PC-3 (cell line): ENCODE results near the gene NKD2. TPM values are rescaled to one million over a fixed set of nuclear protein-coding genes. Genes with fewer than 3 reads are reported as not detected.

Experiments
- ATAC-seq: fragments of 200-7000 bp; cut with Tn5 transposase; 2 replicates; pipeline ENCODE4 v1.9.1; 2020; ENCODE audit warnings: mild to moderate bottlenecking, moderate library complexity
- BruUV-seq: library from RNA; stranded (reverse); fragments of 400-500 nt; replicated peaks from 2 replicates; lab custom pipeline; 2021; lab: Mats Ljungman, UMichigan
- CTCF ChIA-PET: fragments of 300-600 bp; sonication (Branson Sonifier 250); formaldehyde crosslinking; loops from one replicate; lab custom pipeline; 2022; ENCODE audit warnings: antibody characterized with exemption; lab: Charles Lee
- POLR2A ChIA-PET: fragments of 300-600 bp; sonication (Branson Sonifier 250); formaldehyde crosslinking; loops from one replicate; lab custom pipeline; 2022; ENCODE audit warnings: antibody characterized with exemption; ENCODE audit not compliant: unreplicated experiment; lab: Charles Lee
- DNase-seq: peaks from one replicate; pipeline ENCODE4 v3.0.0-alpha.2; 2015
- H2AFZ ChIP-seq: fragments of 300-600 bp; sonication (generic); 2 replicates; pipeline ENCODE4 v1.6.0; 2016; ENCODE audit warnings: antibody characterized with exemption, low read length
- H3F3A ChIP-seq: fragments of 300-600 bp; sonication (generic); one replicate; pipeline ENCODE4 v1.6.0; 2017; ENCODE audit warnings: antibody characterized with exemption, low read length, control low read depth, mild to moderate bottlenecking; ENCODE audit not compliant: unreplicated experiment
- H3K27ac ChIP-seq: fragments of 300-600 bp; sonication (generic); 2 replicates; pipeline ENCODE4 v1.5.1; 2016; ENCODE audit warnings: mild to moderate bottlenecking, low read length
- H3K27me3 ChIP-seq: fragments of 300-600 bp; sonication (generic); 2 replicates; pipeline ENCODE4 v1.6.1; 2016; ENCODE audit warnings: low read length, mixed read lengths
- H3K36me3 ChIP-seq: fragments of 300-600 bp; sonication (generic); 2 replicates; pipeline ENCODE4 v1.6.1; 2016; ENCODE audit warnings: low read depth, mixed run types, low read length, mixed read lengths
- H3K4me1 ChIP-seq: fragments of 300-600 bp; sonication (generic); 2 replicates; pipeline ENCODE4 v1.5.1; 2016; ENCODE audit warnings: low read length; ENCODE audit not compliant: insufficient read depth
- H3K4me2 ChIP-seq: fragments of 300-600 bp; sonication (generic); 2 replicates; pipeline ENCODE4 v1.6.0; 2016; ENCODE audit warnings: low read length
- H3K4me3 ChIP-seq: fragments of 300-600 bp; sonication (generic); 2 replicates; pipeline ENCODE4 v1.5.1; 2016; ENCODE audit warnings: mild to moderate bottlenecking, low read length, mixed read lengths
- H3K79me2 ChIP-seq: fragments of 300-600 bp; sonication (generic); 2 replicates; pipeline ENCODE4 v1.6.1; 2017; ENCODE audit warnings: low read length, mixed read lengths
- H3K9ac ChIP-seq: fragments of 300-600 bp; sonication (generic); 2 replicates; pipeline ENCODE4 v1.6.0; 2016; ENCODE audit warnings: mild to moderate bottlenecking, low read length
- H3K9me2 ChIP-seq: fragments of 300-600 bp; sonication (generic); replicated peaks from 2 replicates; pipeline ENCODE4 v1.6.1; 2016; ENCODE audit warnings: mixed run types, low read length, mixed read lengths
- H3K9me3 ChIP-seq: fragments of 300-600 bp; sonication (generic); 2 replicates; pipeline ENCODE4 v1.6.1; 2016; ENCODE audit warnings: low read length, mixed read lengths
- H4K20me1 ChIP-seq: fragments of 300-600 bp; sonication (generic); 2 replicates; pipeline ENCODE4 v1.6.1; 2016; ENCODE audit warnings: low read length, mixed read lengths
- CTCF ChIP-seq: fragments of 300-600 bp; sonication (generic); conservative IDR thresholded peaks from 2 replicates; pipeline ENCODE4 v1.5.1; 2017; ENCODE audit warnings: antibody characterized with exemption, low read depth, mild to moderate bottlenecking, low read length
- EZH2 ChIP-seq: fragments of 300-600 bp; sonication (generic); IDR thresholded peaks from one replicate; pipeline ENCODE4 v1.6.1; 2017; ENCODE audit warnings: antibody characterized with exemption, mild to moderate bottlenecking, low read length; ENCODE audit not compliant: unreplicated experiment
- EZH2phosphoT487 ChIP-seq: fragments of 300-600 bp; sonication (generic); IDR thresholded peaks from 2 replicates; pipeline ENCODE4 v1.6.1; 2018; ENCODE audit warnings: mild to moderate bottlenecking, antibody characterized with exemption, low read length, borderline replicate concordance
- intact Hi-C: fragments of 100-400 bp; cut with micrococcal nuclease; formaldehyde crosslinking; loops from 2 replicates; pipeline ENCODE4 v1.9.0; 2023
- total RNA-seq: library from RNA; depleted of rRNA; stranded (reverse); fragments of >200 nt; gene quantifications from 2 replicates; pipeline ENCODE4 v1.2.3, GENCODE V29; 2014

NKD2 gene
- total RNA-seq, 1 experiment from 2014 or later, result 1.6 TPM

GRCh38 chr5:1076406-1076805 lies 67.8 kb downstream of the NKD2 start:
- no TSS peak for BruUV-seq
- intact Hi-C loops, result no loop called here
- CTCF ChIA-PET, result no interaction called here

GRCh38 chr5:1077026-1077425 lies 68.4 kb downstream of the NKD2 start:
- BruUV-seq, result no TSS peak
- H3K9me2 ChIP-seq, result no peaks in the 10 kb centered on the region
- ATAC-seq, result no peak

More at GRCh38 chr5:1076406-1076805, 67.8 kb downstream of the NKD2 start:
- H3F3A ChIP-seq, result no peaks in the 10 kb centered on the region
- no peak overlapping the region for H3K4me3 ChIP-seq
- H3K4me1 ChIP-seq, result no peaks in the 10 kb centered on the region
- no peaks in the 10 kb centered on the region for H3K9me2 ChIP-seq
- POLR2A ChIA-PET, result no interaction called here
- TF ChIP-seq CTCF (no peak), EZH2 (no peak), EZH2phosphoT487 (no peak)
- ATAC-seq (no peak; the same call in 1 of the 2 replicates), DNase-seq (no peak)
- peaks cover 17% of the 10 kb centered on the region; the same call in 1 of the 2 replicates for H3K36me3 ChIP-seq
- no peaks in the 10 kb centered on the region for H3K79me2 ChIP-seq
- H4K20me1 ChIP-seq, result no peaks in the 10 kb centered on the region
- H3K27ac ChIP-seq, result no peak overlapping the region
- H2AFZ ChIP-seq, result no peak overlapping the region
- no peaks in the 10 kb centered on the region for H3K9me3 ChIP-seq
- H3K4me2 ChIP-seq, result no peak overlapping the region
- no peak overlapping the region for H3K9ac ChIP-seq
- no peaks in the 10 kb centered on the region for H3K27me3 ChIP-seq

More at GRCh38 chr5:1077026-1077425, 68.4 kb downstream of the NKD2 start:
- no peaks in the 10 kb centered on the region for H3K79me2 ChIP-seq
- H3K9me3 ChIP-seq, result no peaks in the 10 kb centered on the region
- H3K9ac ChIP-seq, result no peak overlapping the region
- ChIA-PET CTCF (no interaction called here), POLR2A (no interaction called here)
- no peak overlapping the region for H3K4me2 ChIP-seq
- H3F3A ChIP-seq, result no peaks in the 10 kb centered on the region
- TF ChIP-seq EZH2 (no peak), CTCF (no peak), EZH2phosphoT487 (no peak)
- H2AFZ ChIP-seq, result no peak overlapping the region
- no peaks in the 10 kb centered on the region for H3K4me1 ChIP-seq
- no peak overlapping the region for H3K4me3 ChIP-seq
- H3K27ac ChIP-seq, result no peak overlapping the region
- H3K36me3 ChIP-seq, result peaks cover 17% of the 10 kb centered on the region; the same call in 1 of the 2 replicates
- DNase-seq, result no peak
- intact Hi-C loops, result no loop called here
- no peaks in the 10 kb centered on the region for H4K20me1 ChIP-seq
- no peaks in the 10 kb centered on the region for H3K27me3 ChIP-seq
